IPS-18c (cell line): ENCODE data around the gene GNG14.
"Not testable (repeated sequence)": the region's sequence is repeated elsewhere in the genome, so short reads cannot be mapped to it uniquely, and the experiment has no call there.

Experiments
- H3K4me3 ChIP-seq: 2 replicates; pipeline ENCODE4 v1.7.0; 2013; ENCODE audit warnings: low read depth, mild to moderate bottlenecking, low read length, moderate library complexity; ENCODE audit not compliant: insufficient read depth
- H3K9me3 ChIP-seq: one replicate; pipeline ENCODE4 v1.6.1; 2013; ENCODE audit warnings: mild to moderate bottlenecking, low read length, moderate library complexity; ENCODE audit not compliant: control insufficient read depth, insufficient read depth

The GNG14 gene

GRCh38 chr19:12706332-12706718 is 18.5 kb downstream of the GNG14 start:
- Histone ChIP-seq H3K9me3 (no peaks in the 10 kb centered on the region), H3K4me3 (no peak overlapping the region)

DNA sequence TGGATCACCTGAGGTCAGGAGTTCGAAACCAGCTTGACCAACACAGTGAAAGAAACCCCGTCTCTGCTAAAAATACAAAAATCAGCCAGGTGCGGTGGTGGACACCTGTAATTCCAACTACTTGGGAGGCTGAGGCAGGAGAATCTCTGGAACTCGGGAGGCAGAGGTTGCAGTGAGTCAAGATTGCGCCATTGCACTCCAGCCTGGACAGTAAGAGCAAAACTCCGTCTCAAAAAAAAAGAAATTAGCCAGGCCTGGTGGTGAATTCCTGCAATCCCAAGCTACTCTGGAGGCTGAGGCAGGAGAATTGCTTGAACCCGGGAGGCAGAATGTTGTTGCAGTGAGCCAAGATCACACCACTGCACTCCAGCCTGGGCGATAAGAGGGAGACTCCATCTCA is 20.8 kb downstream of the GNG14 start:
- Histone ChIP-seq H3K4me3 (no peak overlapping the region), H3K9me3 (no peaks in the 10 kb centered on the region)

DNA sequence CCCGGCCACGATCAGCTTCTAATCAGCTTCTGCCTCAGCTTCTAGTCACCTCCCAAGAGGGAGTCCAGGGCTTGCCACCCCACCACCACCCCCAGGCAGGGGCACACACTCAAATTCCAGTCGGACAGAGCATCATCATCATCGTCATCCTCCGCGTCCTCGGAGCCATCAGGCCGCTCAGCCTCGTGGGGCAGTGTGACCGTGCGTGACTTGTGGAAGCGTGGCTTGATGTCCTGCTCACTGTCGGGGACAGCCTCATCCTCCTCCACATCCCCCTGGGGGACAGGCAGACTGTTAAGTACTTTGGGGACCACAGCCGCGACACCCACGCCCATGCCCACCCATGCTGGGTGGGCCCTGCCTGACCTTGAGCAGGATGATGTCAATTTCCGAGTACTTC is 23.4 kb downstream of the GNG14 start:
- Histone ChIP-seq H3K4me3 (no peak overlapping the region), H3K9me3 (no peaks in the 10 kb centered on the region)

GRCh38 chr19:12712077-12712476 is 24.3 kb downstream of the GNG14 start:
- not testable (repeated sequence) for H3K9me3 ChIP-seq, H3K4me3 ChIP-seq

DNA sequence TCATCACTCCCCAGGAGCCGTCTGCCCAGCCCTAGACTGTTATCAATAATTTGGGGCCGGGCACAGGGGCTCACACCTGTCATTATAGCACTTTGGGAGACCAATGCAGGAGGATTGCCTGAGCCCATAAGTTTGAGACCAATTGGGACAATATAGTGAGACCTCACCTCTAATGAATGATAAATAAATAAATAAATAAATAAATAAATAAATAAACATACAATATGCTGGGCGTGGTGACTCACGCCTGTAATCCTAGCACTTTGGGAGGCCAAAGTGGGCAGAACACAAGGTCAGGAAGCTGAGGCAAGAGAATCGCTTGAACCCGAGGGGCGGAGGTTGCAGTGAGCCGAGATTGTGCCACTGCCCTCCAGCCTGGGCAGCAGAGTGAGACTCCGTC is 25.5 kb downstream of the GNG14 start:
- H3K4me3 ChIP-seq, H3K9me3 ChIP-seq: not testable (repeated sequence)

- Histone ChIP-seq H3K9me3 (no peaks in the 10 kb centered on the region), H3K4me3 (no peak overlapping the region)
These were observed 27.3 kb downstream of the GNG14 start for GRCh38 chr19:12715102-12715501.

DNA sequence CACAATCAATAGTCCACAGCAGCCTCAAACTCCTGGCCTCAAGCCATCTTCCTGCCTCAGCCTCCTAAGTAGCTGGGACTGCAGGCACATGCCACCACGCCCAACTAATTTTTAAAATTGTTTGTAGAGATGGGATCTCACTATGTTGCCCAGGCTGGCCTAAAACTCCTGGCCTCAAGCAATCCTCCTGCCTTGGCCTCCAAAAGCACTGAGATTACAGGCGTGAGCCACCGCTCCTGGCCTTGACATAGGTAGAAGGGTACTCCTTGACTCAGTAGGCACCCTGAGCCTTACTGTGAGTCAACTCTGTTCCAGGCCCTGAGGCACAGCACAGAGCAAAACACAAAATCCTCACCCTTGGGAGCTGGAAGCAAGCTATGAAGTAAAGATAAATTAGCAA is 28.1 kb downstream of the GNG14 start:
- Histone ChIP-seq H3K4me3 (no peak overlapping the region), H3K9me3 (peaks cover 2% of the 10 kb centered on the region)

- Histone ChIP-seq H3K4me3 (peak overlapping the region; percentile 98), H3K9me3 (peaks cover 2% of the 10 kb centered on the region)
These were observed 32.5 kb downstream of the GNG14 start for GRCh38 chr19:12720296-12720695.

GRCh38 chr19:12720851-12721655 is 33.3 kb downstream of the GNG14 start:
- peak overlapping the region; percentile 98 for H3K4me3 ChIP-seq
- H3K9me3 ChIP-seq: peaks cover 2% of the 10 kb centered on the region

- Histone ChIP-seq H3K9me3 (peaks cover 2% of the 10 kb centered on the region), H3K4me3 (peak overlapping the region; percentile 98)
These were observed 34.1 kb downstream of the GNG14 start for GRCh38 chr19:12721656-12722565.

DNA sequence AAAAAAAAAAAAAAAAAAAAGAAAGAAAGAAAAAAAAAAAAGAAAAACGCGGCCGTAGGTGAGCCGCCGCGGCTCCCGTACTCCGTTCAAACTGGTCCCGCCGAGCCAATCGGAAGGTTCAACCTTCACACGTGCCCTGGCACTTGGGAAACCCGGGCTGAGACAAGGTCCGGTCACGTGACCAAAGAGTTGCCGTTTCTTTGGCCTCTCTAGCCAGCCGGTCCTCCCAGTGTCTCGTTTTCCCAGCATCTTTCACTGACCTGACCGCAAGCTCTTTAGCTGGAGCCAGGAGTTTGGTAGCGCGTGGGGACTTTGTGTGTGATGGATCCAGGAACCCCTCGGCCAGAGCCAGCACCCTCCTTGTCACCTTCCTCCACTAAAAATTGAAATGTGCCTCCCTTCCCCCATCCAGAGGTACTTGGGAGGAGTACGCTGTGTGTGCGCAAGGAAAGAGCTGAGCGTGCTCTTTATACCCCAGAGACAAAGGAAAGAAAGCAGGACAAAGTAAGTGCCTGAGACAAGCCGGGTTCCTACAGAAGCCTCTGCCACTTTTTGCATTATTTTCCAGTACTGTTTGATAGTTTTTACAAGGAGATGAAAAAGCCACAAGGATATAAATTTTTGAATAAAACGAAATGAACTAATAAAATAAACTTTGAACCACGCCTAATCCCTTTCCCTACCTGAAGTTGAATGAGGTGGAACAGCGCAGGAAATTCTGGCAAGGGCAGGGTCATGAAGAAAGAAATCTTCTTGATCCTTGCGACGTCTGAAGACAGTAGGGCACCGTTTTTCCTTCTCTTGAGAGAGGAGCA is 35.0 kb downstream of the GNG14 start:
- Histone ChIP-seq H3K9me3 (peaks cover 2% of the 10 kb centered on the region), H3K4me3 (peak overlapping the region; percentile 98)

DNA sequence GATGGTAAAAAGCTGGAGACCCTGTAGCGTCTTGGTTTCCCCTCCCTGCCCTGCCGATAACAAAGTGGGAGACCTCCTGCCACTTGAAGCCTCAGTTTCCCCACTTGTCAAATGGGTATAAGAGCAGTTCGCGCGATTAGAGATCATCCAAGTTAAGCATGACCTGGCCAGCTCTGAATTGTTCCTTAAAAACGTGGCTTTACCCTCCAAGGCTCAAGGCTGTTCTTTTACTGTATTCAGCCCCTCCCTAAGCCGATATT is 35.5 kb downstream of the GNG14 start:
- H3K9me3 ChIP-seq: peaks cover 2% of the 10 kb centered on the region
- peak overlapping the region; percentile 98 for H3K4me3 ChIP-seq

- H3K9me3 ChIP-seq: peaks cover 2% of the 10 kb centered on the region
- peak within 1 kb of the TSS; percentile 98 for H3K4me3 ChIP-seq
These were observed 36.0 kb downstream of the GNG14 start, which contains the start of gene TNPO2 for GRCh38 chr19:12723641-12724426. TSS of gene TNPO2 (minus strand) at chr19:12723932. CDS start at chr19:12720977, 2,955 bp downstream.

DNA sequence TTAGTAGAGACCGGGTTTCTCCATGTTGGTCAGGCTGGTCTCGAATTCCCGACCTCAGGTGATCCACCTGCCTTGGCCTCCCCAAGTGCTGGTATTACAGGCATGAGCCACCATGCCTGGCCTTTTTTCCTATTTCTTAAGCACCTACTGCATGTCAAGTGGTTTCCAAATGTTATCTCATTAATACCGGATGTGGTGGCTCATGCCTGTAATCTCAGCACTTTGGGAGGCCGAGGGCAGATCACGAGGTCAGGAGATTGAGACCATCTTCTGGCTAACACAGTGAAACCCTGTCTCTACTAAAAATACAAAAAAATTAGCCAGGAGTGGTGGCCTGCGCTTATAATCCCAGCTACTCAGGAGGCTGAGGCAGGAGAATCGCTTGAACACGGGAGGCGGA is 37.8 kb downstream of the GNG14 start:
- not testable (repeated sequence) for H3K9me3 ChIP-seq, H3K4me3 ChIP-seq

DNA sequence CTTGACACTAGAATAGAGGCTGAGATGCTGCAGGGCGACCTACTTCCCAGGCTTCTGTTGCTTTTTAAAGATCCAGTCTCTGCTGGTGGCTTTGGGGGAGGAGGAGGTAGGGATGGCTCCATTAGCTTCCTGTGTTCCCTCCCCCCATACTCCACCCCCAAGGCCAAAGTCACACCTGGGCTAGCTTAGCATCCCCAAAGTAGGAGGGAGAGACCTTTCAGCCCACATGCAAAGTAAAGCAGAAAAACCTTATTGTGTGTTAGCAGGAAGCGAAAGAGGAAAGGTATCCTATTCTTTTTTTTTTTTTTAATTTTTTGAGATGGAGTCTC is 39.2 kb downstream of the GNG14 start:
- no peaks in the 10 kb centered on the region for H3K9me3 ChIP-seq

DNA sequence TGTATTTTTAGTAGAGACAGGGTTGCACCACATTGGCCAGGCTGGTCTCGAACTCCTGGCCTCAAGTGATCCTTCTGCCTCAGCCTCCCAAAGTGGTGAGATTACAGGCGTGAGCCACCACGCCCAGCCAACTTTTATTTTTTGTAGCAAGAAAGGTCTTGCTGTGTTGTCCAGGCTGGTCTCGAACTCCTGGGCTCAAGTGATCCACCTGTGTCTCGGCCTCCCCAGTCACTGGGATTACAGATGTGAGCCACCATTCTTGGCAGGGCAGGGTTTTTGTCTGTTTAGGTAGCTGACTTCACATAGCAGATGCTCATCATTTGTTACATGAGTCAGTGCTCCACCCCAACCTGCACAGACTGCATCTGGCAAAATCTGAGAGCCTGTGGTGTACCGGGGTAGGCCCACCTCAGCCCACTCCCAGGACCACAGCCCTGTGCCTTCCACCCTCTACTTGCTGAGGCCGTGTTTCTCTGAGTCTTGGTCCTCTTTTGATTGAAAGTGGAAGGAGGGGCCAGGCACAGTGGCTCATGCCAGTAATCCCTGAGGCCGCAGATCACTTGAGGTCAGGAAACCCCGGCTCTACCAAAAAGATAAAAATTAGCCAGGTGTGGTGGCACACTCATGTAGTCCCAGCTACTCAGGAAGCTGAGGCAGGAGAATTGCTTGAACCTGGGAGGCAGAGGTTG is 40.1 kb downstream of the GNG14 start:
- H3K9me3 ChIP-seq: no peaks in the 10 kb centered on the region
- H3K4me3 ChIP-seq: no peak overlapping the region

More for the DNA sequence above, 39.2 kb downstream of the GNG14 start:
- H3K4me3 ChIP-seq: no peak overlapping the region
